Breast epithelium (tissue), 3 donors: ENCODE measurements around the gene PSME3.

Source experiments
- POLR2AphosphoS5 ChIP-seq, 3 donors: sonication (generic); formaldehyde crosslinking; IDR thresholded peaks; one replicate each; pipeline ENCODE4 v1.6.1; 2017; ENCODE audit warnings: antibody characterized with exemption in 3 of 3
- TF ChIP-seq, protein P1 (sequence below), 3 donors: fragments of 450-650 bp; IDR thresholded peaks; one replicate each; pipeline ENCODE4 v1.5.1; 2016 to 2017; ENCODE audit warnings: antibody characterized with exemption in 3 of 3, mild to moderate bottlenecking in 3 of 3, moderate library complexity in 3 of 3

DNA sequence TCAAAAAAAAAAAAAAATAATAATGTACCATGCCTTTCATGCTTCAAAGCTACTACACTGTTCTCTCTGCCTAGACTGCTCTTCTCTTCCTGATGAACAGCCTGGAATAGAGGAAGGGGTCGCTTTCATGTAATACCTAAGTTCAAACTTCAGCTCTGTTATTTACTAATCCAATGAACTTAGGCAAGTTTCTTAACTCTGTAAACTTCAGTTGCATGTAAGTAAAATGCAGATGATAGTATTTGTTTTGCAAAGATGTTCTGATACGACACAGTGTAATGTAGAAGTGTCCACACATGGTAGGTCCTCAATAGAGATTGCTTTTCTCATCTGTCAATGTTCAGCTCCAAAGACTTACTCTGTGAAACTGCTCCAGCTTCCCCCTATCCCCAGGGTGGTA, 41.2 kb upstream of the PSME3 start:
- TF ChIP-seq, protein P1, sequence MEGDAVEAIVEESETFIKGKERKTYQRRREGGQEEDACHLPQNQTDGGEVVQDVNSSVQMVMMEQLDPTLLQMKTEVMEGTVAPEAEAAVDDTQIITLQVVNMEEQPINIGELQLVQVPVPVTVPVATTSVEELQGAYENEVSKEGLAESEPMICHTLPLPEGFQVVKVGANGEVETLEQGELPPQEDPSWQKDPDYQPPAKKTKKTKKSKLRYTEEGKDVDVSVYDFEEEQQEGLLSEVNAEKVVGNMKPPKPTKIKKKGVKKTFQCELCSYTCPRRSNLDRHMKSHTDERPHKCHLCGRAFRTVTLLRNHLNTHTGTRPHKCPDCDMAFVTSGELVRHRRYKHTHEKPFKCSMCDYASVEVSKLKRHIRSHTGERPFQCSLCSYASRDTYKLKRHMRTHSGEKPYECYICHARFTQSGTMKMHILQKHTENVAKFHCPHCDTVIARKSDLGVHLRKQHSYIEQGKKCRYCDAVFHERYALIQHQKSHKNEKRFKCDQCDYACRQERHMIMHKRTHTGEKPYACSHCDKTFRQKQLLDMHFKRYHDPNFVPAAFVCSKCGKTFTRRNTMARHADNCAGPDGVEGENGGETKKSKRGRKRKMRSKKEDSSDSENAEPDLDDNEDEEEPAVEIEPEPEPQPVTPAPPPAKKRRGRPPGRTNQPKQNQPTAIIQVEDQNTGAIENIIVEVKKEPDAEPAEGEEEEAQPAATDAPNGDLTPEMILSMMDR (IDR thresholded peaks at IDR 0.05): no peak
- no peak for TF ChIP-seq POLR2AphosphoS5 (IDR thresholded peaks at IDR 0.05)
